ENCODE results near the gene SLC35B2. TPM values are rescaled to one million over a fixed set of nuclear protein-coding genes. Genes with fewer than 3 reads are reported as not detected.

Gene SLC35B2
- total RNA-seq, 2 donors from 2014 or later = 42.7 to 52.2 TPM

DNA sequence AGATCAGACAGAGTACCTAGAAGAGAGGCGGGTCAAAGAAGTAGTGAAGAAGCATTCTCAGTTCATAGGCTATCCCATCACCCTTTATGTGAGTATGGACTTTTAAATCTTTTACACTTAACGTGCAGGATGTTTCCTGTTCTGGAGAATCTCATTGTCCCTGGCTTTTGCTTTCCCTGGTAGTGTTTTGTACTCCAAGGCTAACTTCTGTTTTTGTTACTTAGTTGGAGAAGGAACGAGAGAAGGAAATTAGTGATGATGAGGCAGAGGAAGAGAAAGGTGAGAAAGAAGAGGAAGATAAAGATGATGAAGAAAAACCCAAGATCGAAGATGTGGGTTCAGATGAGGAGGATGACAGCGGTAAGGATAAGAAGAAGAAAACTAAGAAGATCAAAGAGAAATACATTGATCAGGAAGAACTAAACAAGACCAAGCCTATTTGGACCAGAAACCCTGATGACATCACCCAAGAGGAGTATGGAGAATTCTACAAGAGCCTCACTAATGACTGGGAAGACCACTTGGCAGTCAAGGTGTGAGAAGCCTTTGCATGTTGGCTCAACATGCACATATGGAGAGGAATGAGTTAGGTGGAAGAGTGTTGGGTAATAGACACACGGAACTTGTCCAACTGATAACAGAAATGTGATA, 7.1 kb downstream of the SLC35B2 start:
- no peak overlapping the region for H3K27ac ChIP-seq
- peaks cover 32% of the 10 kb centered on the region for H3K36me3 ChIP-seq
- no peak for DNase-seq
- H3K4me3 ChIP-seq = no peak overlapping the region
- TF ChIP-seq, protein P1, sequence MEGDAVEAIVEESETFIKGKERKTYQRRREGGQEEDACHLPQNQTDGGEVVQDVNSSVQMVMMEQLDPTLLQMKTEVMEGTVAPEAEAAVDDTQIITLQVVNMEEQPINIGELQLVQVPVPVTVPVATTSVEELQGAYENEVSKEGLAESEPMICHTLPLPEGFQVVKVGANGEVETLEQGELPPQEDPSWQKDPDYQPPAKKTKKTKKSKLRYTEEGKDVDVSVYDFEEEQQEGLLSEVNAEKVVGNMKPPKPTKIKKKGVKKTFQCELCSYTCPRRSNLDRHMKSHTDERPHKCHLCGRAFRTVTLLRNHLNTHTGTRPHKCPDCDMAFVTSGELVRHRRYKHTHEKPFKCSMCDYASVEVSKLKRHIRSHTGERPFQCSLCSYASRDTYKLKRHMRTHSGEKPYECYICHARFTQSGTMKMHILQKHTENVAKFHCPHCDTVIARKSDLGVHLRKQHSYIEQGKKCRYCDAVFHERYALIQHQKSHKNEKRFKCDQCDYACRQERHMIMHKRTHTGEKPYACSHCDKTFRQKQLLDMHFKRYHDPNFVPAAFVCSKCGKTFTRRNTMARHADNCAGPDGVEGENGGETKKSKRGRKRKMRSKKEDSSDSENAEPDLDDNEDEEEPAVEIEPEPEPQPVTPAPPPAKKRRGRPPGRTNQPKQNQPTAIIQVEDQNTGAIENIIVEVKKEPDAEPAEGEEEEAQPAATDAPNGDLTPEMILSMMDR (IDR thresholded peaks at IDR 0.05) = no peak
- no peaks in the 10 kb centered on the region for H3K27me3 ChIP-seq
- intact Hi-C loops (cut with DNase I) = no loop called here
- no peaks in the 10 kb centered on the region for H3K9me3 ChIP-seq
- peaks cover 4% of the 10 kb centered on the region for H3K4me1 ChIP-seq
- H3K9ac ChIP-seq (ENCODE audit: low read depth in 2 of 2, low read length in 2 of 2) = no peak overlapping the region

DNA sequence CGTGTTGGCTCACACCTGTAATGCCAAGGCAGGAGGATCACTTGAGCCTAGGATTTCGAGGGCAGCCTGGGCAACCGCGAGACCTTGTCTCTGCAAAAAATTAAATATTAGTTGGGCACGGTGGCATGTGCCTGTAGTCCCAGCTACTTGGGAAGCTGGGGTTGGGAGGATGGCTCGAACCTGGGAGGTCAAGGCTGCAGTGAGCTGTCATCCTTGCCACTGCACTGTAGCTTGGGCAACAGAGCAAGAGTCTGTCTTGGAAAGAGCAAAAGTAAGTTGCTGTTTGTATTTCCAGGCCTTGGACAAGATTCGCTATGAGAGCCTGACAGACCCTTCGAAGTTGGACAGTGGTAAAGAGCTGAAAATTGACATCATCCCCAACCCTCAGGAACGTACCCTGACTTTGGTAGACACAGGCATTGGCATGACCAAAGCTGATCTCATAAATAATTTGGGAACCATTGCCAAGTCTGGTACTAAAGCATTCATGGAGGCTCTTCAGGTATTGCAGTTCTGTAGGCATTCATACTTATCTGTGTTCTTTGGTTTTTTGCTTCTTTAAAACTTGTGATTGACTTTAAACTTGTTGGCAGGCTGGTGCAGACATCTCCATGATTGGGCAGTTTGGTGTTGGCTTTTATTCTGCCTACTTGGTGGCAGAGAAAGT, 8.1 kb downstream of the SLC35B2 start:
- no peaks in the 10 kb centered on the region for H3K9me3 ChIP-seq
- H3K27ac ChIP-seq = no peak overlapping the region
- intact Hi-C loops (cut with DNase I) = no loop called here
- peaks cover 25% of the 10 kb centered on the region for H3K36me3 ChIP-seq
- peaks cover 4% of the 10 kb centered on the region for H3K4me1 ChIP-seq
- H3K9ac ChIP-seq (ENCODE audit: low read depth in 2 of 2, low read length in 2 of 2) = no peak overlapping the region
- no peak for DNase-seq
- TF ChIP-seq, protein P1 (IDR thresholded peaks at IDR 0.05) = no peak
- H3K4me3 ChIP-seq = peak overlapping the region; percentile 91
- no peaks in the 10 kb centered on the region for H3K27me3 ChIP-seq

DNA sequence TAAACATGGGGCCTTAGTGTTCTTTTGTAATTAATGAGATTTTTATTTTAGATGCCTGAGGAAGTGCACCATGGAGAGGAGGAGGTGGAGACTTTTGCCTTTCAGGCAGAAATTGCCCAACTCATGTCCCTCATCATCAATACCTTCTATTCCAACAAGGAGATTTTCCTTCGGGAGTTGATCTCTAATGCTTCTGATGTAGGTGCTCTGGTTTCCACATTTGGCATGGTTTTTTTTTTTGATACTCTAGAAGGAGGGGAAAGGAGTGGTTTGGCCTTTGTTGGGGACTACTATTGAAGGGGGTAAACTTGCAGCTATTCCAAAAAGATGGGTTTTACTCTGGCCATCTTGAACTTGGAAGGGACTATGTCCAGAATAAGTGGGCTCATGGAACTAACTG, 8.7 kb downstream of the SLC35B2 start:
- H3K27me3 ChIP-seq = no peaks in the 10 kb centered on the region
- peaks cover 4% of the 10 kb centered on the region for H3K4me1 ChIP-seq
- no peaks in the 10 kb centered on the region for H3K9me3 ChIP-seq
- H3K36me3 ChIP-seq = peaks cover 22% of the 10 kb centered on the region
- peak overlapping the region in 1 of 2 donors; percentile 100 for H3K9ac ChIP-seq (ENCODE audit: low read depth in 2 of 2, low read length in 2 of 2)
- no peak for DNase-seq
- intact Hi-C loops (cut with DNase I) = no loop called here
- peak overlapping the region; percentile 91 for H3K4me3 ChIP-seq
- TF ChIP-seq, protein P1 (IDR thresholded peaks at IDR 0.05) = no peak
- H3K27ac ChIP-seq = peak overlapping the region; percentile 97

DNA sequence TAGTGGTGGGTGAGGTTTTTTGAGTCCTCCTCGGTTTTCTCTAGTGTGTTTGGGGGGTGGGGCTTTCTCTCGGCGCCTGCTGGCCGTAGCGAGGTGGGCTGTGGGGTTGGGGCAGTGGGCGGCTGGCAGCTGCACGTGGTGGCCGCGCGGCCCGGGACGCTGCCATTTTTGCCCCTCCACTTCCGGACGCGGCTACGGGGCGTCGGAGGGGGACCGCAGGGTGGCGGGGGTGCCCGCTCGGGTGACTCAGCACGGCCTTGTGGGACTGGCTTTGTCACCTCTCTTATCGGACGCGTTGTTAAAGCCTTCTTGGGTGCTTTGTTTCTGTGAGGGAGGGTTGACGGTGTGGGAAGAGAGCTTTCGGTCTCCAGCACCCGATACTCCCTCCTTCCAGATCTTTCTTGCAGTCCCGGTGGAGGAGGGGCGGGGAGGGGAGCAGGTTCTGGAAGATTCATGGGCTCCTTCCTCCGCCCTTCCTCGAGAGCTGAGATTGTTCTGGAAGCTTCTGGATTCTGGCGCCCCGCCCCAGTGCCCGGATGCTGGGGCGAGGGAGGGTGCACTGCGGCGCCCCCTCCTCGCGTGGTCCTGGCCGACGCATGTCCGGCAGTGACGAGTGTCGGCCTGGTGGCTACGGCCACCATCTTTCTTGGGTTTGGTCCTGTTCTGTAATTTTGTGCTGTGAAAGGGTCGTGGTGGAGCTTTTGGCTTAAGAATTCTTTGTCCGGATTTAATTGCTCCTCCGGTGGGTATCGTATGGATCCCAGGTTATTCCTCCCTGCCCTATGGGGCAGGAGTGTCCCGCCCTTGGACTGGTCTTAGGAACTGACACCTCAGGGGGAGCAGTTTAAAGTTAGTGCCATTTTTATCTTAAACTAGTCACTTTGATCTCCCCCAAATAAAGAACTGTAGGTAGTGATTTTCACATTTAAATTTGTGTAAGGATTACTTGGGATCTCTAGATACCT, 9.7 kb downstream of the SLC35B2 start:
- TF ChIP-seq, protein P1 (IDR thresholded peaks at IDR 0.05) = no peak
- Histone ChIP-seq H3K36me3 (peaks cover 22% of the 10 kb centered on the region), H3K9ac (ENCODE audit: low read depth in 2 of 2, low read length in 2 of 2) (peak overlapping the region; percentile 71 to 100), H3K4me1 (peaks cover 4% of the 10 kb centered on the region), H3K4me3 (peak overlapping the region; percentile 91), H3K9me3 (no peaks in the 10 kb centered on the region), H3K27me3 (no peaks in the 10 kb centered on the region), H3K27ac (peak overlapping the region; percentile 97)
- peak; percentile 88 for DNase-seq
- intact Hi-C loops (cut with DNase I) = no loop called here

DNA sequence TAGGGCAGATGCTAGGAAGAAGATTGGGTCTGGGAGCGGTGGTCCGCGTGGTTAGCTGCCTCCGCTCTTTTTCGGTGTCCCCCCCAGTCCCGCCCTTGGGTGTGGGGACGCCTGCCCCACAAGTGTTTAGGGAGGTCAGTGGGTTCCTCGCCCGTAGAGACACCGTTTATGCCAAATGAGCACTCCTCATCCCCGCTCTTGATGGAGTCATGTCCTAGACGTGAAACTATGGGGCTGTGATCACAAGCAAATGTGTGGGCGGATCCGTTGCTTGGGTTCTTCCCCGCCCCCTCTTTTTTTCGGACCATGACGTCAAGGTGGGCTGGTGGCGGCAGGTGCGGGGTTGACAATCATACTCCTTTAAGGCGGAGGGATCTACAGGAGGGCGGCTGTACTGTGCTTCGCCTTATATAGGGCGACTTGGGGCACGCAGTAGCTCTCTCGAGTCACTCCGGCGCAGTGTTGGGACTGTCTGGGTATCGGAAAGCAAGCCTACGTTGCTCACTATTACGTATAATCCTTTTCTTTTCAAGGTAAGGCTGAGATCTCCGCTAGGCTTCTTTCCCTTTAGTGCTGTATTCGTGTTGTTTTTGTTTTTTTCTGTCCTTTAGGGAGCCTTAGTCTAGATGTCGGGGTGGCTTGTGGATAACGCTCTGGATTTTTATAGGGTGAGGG, 10.5 kb downstream of the SLC35B2 start, which contains the start of gene HSP90AB1:
Gene HSP90AB1 (plus strand): TSS at position 439 of the 675 bp plus-strand sequence. CDS start 1,529 bp downstream, outside the sequence.
- intact Hi-C loops (cut with DNase I) = no loop called here

More for the DNA sequence above, 10.5 kb downstream of the SLC35B2 start, which contains the start of gene HSP90AB1:
- Histone ChIP-seq H3K4me3 (peak within 1 kb of the TSS; percentile 91), H3K27me3 (no peaks in the 10 kb centered on the region), H3K4me1 (peaks cover 4% of the 10 kb centered on the region), H3K9ac (ENCODE audit: low read depth in 2 of 2, low read length in 2 of 2) (peak within 1 kb of the TSS; percentile 91 to 100), H3K27ac (peak within 1 kb of the TSS; percentile 97), H3K9me3 (no peaks in the 10 kb centered on the region), H3K36me3 (peaks cover 19% of the 10 kb centered on the region)
- TF ChIP-seq, protein P1 (IDR thresholded peaks at IDR 0.05) = no peak
- peak; percentile 98 for DNase-seq

Measured in colonic mucosa (tissue), 4 donors.